Memory B cell (primary cell): Measurements from ENCODE around the gene NEAT1.

Experiments
- ATAC-seq: fragments of 150-1000 bp; cut with Tn5 transposase; 2 replicates; pipeline ENCODE4 v1.10.0; 2021; ENCODE audit warnings: low read depth, mild to moderate bottlenecking, moderate library complexity
- DNase-seq, 2 donors: peaks; one replicate each; pipeline ENCODE4 v3.0.0; 2022; ENCODE audit warnings: low spot score in 2 of 2
- H3K27ac Mint-ChIP-seq: one replicate; pipeline ENCODE4 v1.8.0; 2022; ENCODE audit warnings: mild to moderate bottlenecking, moderate library complexity, mixed read lengths
- H3K27me3 Mint-ChIP-seq: one replicate; pipeline ENCODE4 v1.8.0; 2022; ENCODE audit warnings: mixed read lengths
- H3K36me3 Mint-ChIP-seq: one replicate; pipeline ENCODE4 v1.8.0; 2022; ENCODE audit warnings: mild to moderate bottlenecking, mixed read lengths
- H3K4me1 Mint-ChIP-seq: one replicate; pipeline ENCODE4 v1.8.0; 2022; ENCODE audit warnings: mixed read lengths
- H3K4me3 Mint-ChIP-seq: one replicate; pipeline ENCODE4 v1.8.0; 2022; ENCODE audit warnings: mild to moderate bottlenecking, moderate library complexity, mixed read lengths
- H3K9me3 Mint-ChIP-seq: one replicate; pipeline ENCODE4 v1.8.0; 2022; ENCODE audit warnings: mixed read lengths

Gene NEAT1

DNA sequence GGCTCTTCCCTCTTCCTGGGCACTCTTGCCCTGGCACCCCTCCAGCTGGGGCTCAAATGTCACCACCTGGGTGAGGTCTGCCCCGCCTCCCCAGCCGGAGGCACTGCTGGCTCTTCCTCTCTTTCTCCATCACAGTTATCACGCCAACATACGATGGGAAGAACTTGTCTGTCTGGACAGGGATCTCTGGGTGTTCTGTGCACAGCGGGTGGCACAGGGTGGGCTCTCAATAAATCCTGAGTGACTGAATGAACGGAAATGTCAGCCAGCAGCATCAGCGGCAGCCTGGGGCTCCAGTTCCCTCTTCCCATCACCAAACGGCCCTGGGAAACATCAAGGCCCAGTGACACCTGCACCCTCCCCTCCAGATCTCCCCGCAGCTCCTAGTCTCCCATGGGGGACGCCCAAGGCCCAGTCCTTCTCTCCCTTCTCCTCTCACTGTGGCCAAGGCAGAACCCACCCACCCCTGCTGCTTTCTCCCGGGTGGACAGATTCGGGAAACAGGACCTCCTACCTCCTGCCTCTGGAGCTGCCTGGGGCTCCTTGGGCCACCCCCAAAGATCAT lies 39.7 kb upstream of the NEAT1 start:
- DNase-seq (no peak), ATAC-seq (no peak)
- H3K9me3 Mint-ChIP-seq, result no peaks in the 10 kb centered on the region
- peaks cover 32% of the 10 kb centered on the region for H3K4me1 Mint-ChIP-seq
- H3K27ac Mint-ChIP-seq, result peak overlapping the region; percentile 96
- peak overlapping the region; percentile 86 for H3K4me3 Mint-ChIP-seq
- no peaks in the 10 kb centered on the region for H3K36me3 Mint-ChIP-seq
- H3K27me3 Mint-ChIP-seq, result no peaks in the 10 kb centered on the region

DNA sequence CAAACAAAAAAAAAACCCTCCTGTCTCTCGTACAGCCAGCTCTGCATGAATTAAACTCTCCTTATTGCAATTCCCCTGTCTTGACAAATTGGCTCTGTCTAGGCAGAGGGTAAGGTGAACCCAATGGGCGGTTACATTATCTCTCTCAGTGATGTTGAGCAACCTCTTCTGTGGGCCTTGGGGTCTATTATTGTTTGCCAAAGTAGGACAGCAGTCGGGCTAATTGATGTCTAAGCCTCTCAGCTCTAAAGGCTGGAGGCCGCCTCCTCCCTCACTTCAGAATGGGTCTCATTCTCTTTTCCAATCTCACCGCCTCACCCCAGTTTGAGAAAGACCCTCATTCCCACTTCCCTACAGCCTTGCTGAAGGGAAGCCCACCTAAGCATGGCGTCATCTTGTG lies 38.8 kb upstream of the NEAT1 start:
- ATAC-seq (no peak), DNase-seq (no peak)
- peak overlapping the region; percentile 62 for H3K4me3 Mint-ChIP-seq
- H3K36me3 Mint-ChIP-seq, result no peaks in the 10 kb centered on the region
- H3K27me3 Mint-ChIP-seq, result no peaks in the 10 kb centered on the region
- H3K9me3 Mint-ChIP-seq, result no peaks in the 10 kb centered on the region
- peaks cover 29% of the 10 kb centered on the region for H3K4me1 Mint-ChIP-seq
- peak overlapping the region; percentile 96 for H3K27ac Mint-ChIP-seq

DNA sequence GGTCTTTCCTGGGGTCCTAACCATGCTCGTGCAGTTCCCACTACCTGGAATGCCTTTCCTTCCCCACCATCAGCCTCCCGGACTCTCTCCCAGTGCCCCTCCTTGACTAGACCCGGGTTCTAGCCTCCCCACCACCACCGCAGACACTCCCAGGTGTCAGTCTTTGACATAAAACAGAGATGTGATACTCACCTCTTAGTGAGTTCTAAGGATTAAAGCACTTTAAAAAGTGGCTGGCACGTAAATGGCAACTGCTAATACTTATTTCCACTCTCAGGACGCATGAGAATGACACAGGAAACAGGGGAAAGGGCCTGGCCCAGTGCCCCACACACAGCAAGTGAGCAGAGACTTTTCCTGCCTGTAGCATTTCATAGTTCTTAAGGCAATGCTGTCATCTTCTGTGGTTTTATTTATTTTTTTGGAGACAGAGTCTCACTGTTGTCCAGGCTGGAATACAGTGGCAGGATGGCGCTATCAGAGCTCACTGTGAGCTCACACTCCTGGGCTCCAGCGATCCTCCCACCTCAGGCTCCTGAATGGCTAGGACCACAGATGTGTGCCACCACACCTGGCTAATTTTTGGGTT lies 38.2 kb upstream of the NEAT1 start:
- peak overlapping the region; percentile 96 for H3K27ac Mint-ChIP-seq
- no peaks in the 10 kb centered on the region for H3K9me3 Mint-ChIP-seq
- no peaks in the 10 kb centered on the region for H3K36me3 Mint-ChIP-seq
- H3K4me3 Mint-ChIP-seq, result peak overlapping the region; percentile 62
- no peaks in the 10 kb centered on the region for H3K27me3 Mint-ChIP-seq
- DNase-seq, result no peak
- peaks cover 32% of the 10 kb centered on the region for H3K4me1 Mint-ChIP-seq
- ATAC-seq, result no peak

DNA sequence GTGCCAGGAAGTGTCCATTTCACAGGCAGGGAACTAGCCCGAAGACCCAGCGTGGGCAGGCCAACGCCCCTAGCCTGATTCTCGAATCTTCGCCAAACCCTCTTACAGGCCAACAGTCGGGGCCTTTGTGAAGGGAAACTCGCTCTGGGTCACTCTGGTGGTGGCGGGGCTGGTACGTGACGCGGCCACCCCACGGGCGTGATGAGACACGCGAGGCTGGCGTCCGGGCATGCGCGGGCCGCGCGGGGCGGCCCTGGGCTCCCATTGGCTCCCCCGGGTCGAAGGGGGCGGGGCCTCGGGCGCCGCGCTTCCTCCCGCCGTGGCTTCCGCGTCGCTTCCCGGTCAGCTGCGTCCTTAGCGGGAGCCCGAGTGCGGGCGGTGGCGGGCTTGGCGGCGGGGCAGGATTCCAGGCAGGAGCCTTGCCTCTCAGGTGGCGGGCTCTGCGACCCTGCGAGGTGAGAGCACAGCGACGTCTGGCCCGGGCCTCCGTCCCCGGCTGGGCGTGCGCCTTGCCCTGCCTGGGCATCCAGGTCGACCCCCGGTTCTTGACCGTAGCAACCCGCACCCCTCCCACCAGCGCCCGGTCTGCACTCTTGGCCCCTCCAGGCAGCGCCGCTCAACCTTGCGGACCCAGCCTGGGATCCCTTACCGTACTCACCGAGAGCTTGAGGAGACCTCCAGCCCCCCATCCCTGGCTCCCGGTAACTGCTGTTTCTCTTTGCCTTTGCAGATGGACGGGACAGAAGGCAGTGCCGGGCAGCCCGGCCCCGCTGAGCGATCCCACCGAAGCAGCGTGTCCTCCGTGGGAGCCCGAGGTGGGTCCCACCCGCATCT lies 36.1 kb upstream of the NEAT1 start, which contains the start of gene FRMD8:
Gene FRMD8, plus strand, starts transcription at position 331 of the 834 bp plus-strand sequence. Its CDS starts 400 bp downstream, at position 731.
- H3K36me3 Mint-ChIP-seq, result no peaks in the 10 kb centered on the region
- ATAC-seq (peak; percentile 63), DNase-seq (peak; percentile 84)
- H3K4me3 Mint-ChIP-seq, result peak within 1 kb of the TSS; percentile 95
- peak within 1 kb of the TSS; percentile 96 for H3K27ac Mint-ChIP-seq
- peaks cover 42% of the 10 kb centered on the region for H3K4me1 Mint-ChIP-seq
- no peaks in the 10 kb centered on the region for H3K27me3 Mint-ChIP-seq
- no peaks in the 10 kb centered on the region for H3K9me3 Mint-ChIP-seq

DNA sequence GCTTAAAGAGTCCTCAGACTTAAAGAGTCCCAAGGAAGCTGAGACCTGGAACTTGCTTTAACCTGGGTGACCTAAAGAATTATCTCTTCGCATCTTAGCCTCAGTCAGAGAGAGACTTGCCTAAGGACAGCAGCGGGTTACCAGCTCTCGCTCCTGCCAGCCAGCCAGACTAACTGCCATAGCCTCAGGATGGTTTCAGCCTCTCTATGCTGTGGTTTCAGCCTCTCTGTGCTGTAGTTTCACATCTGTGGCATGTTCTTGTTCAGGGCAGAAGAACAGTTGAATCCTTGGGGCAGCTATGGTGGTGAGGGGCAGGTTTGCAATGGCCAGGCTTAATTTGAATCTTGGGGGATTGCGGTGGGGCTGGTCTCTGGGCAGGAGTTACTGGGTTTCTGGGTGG lies 33.9 kb upstream of the NEAT1 start:
- Mint-ChIP-seq H3K36me3 (peaks cover 4% of the 10 kb centered on the region), H3K4me1 (peaks cover 40% of the 10 kb centered on the region), H3K27me3 (no peaks in the 10 kb centered on the region), H3K27ac (peak overlapping the region; percentile 36), H3K4me3 (peak overlapping the region; percentile 95), H3K9me3 (no peaks in the 10 kb centered on the region)
- DNase-seq (no peak), ATAC-seq (no peak)

DNA sequence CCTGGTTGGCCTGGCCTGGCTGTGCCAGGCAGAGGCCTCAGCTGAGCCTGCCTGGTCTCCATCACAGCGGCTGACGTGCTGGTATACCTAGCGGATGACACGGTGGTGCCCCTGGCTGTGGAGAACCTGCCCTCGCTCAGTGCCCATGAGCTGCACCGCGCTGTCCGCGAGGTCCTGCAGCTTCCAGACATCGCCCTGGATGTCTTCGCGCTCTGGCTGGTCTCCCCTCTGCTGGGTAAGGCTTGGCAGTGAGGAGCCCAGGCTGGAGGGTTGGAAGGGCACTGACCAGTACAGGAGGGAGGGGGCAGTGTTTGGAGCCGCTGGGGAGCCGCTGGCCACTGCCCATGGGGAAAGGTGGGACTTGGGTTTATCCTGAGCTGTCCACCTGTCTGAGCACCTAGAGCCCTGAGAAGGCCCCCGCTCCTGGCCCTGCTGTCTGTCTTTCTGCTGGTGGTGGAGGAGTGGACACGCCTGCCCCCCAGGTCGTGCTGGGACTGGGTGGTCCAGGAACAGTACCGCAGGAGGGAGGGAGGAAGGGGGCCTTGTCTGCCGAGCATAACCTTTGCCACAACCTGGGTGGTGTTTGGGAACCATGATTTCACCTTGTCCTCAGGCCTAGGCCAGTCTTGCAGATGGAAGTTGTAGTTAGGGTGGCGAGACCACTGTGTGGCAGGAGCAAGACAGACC lies 33.2 kb upstream of the NEAT1 start:
- no peak for ATAC-seq
- Mint-ChIP-seq H3K27ac (peak overlapping the region; percentile 36), H3K27me3 (no peaks in the 10 kb centered on the region), H3K36me3 (peaks cover 4% of the 10 kb centered on the region), H3K4me1 (peaks cover 35% of the 10 kb centered on the region), H3K9me3 (no peaks in the 10 kb centered on the region), H3K4me3 (peak overlapping the region; percentile 95)
- no peak for DNase-seq

DNA sequence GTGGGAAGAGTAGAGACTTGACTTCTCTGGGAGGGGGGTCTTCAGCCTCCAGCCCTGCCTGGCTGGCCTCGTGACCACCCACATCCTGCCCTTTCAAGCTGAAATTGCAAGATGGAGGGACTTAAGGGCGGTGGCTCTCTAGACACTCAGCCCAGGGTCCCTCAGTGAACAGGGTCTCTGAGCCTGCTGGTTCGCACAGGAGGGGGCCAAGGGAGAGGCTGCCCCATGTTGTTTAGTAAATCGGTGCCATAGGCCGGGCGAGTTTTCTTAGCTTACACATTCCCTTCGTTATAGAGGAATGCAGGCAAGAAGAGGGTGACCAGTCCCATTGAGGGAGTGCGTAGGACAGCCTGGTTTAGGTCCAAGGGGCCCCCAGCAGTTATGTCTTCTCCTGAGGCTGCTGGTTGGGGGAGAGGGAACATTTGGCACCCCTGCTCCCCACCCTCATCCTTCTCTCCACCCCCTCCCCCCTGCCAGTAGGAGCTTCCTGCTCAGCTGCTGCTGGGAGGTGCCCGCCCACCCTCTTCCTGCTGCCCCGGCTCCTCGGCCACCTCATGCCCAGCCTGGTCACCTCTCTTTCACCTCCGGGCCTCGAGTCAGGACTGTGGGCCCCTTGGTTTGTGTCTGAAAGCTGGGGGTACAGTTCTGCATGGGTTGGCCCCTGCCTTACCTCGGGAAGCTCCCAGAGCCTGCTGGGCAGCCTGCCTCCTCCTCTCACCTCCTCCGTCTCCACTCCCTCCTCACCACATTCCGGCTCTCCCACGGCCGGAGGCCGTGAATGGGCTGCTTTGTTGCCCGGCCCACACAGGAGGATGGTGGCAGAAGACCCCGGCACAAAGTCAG lies 32.3 kb upstream of the NEAT1 start:
- no peaks in the 10 kb centered on the region for H3K27me3 Mint-ChIP-seq
- no peak overlapping the region for H3K27ac Mint-ChIP-seq
- peaks cover 32% of the 10 kb centered on the region for H3K4me1 Mint-ChIP-seq
- H3K4me3 Mint-ChIP-seq, result no peak overlapping the region
- ATAC-seq (no peak), DNase-seq (no peak)
- no peaks in the 10 kb centered on the region for H3K9me3 Mint-ChIP-seq
- peaks cover 4% of the 10 kb centered on the region for H3K36me3 Mint-ChIP-seq

DNA sequence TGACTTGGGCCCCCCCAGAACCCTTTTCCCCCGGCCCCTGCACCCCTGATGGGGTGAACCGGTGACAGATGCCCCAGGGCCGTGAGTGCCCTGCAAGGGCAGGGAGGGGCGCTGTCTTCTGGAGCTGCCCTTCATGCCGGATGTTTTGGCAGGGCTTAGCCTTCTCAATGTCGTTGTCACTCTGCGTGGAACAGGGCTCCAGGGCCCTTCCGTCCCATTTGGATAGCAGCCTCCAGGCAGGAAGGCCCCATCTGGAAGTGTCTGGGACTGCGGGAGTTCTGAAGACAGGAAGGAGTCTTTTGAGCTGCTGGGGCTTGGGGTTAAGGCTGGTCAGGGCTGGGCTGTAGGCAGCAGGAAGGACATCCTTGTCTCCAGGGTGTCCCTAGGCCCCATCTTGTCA lies 31.6 kb upstream of the NEAT1 start:
- no peak overlapping the region for H3K27ac Mint-ChIP-seq
- peaks cover 32% of the 10 kb centered on the region for H3K4me1 Mint-ChIP-seq
- ATAC-seq, result no peak
- H3K9me3 Mint-ChIP-seq, result no peaks in the 10 kb centered on the region
- H3K36me3 Mint-ChIP-seq, result peaks cover 5% of the 10 kb centered on the region
- peak overlapping the region; percentile 24 for H3K4me3 Mint-ChIP-seq
- DNase-seq, result no peak
- no peaks in the 10 kb centered on the region for H3K27me3 Mint-ChIP-seq

DNA sequence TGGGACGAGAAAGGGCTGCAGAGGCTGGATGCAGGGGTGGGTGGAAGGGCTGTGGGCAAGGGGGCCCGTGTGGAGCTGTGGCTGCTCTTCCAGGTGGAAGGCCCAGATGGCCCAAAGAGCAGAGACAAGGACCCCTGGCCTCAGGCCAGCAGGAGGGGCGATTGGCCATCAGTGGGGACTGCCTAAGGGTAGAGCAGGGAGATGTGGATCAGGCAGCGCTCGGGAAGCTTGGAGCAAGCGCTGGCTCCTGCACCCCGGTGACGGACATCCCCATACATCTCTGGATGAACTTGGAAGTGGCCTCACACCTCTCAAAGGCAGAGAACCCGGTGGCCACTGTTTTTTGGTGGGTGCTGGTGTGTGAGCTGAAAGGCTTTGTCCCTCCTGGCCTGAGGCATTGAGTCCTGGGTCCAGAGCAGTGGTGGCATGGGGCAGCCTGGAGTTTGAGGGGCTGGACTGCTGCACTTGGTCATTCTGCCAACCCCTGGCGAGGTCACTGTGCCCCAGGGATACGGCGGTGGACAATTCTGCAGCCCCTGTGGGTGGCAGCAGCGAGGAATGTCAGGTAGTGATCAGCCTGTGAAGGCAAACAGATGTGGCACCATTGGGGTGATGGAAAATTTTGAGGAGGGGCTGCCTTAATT lies 30.3 kb upstream of the NEAT1 start:
- Mint-ChIP-seq H3K4me3 (no peak overlapping the region), H3K9me3 (no peaks in the 10 kb centered on the region), H3K4me1 (peaks cover 32% of the 10 kb centered on the region), H3K27me3 (no peaks in the 10 kb centered on the region), H3K36me3 (peaks cover 11% of the 10 kb centered on the region), H3K27ac (peak overlapping the region; percentile 84)
- DNase-seq, result no peak
- no peak for ATAC-seq

DNA sequence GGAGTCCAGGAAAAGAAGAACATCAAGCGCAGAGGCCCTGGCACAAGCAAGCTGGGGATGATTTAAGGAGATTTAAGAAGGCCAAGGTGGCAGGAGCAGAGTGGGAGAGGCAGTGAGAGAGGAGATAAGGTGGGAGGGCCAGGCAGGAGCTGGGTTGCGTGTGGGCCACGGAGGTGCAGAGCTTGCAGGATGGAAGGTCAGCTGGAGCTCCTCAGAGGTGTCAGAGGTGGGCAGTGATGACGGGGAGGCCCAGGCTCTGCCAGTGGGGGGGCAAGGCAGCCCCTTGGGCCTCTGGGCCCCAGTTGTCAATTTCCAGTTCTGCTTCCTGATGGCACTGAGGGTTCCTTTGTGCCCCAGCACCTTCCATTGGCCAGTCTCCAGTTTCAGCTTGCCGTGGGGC lies 29.7 kb upstream of the NEAT1 start:
- Mint-ChIP-seq H3K27ac (peak overlapping the region; percentile 24), H3K36me3 (peaks cover 12% of the 10 kb centered on the region), H3K27me3 (no peaks in the 10 kb centered on the region), H3K4me3 (no peak overlapping the region), H3K9me3 (no peaks in the 10 kb centered on the region), H3K4me1 (peaks cover 29% of the 10 kb centered on the region)
- DNase-seq (no peak), ATAC-seq (no peak)

DNA sequence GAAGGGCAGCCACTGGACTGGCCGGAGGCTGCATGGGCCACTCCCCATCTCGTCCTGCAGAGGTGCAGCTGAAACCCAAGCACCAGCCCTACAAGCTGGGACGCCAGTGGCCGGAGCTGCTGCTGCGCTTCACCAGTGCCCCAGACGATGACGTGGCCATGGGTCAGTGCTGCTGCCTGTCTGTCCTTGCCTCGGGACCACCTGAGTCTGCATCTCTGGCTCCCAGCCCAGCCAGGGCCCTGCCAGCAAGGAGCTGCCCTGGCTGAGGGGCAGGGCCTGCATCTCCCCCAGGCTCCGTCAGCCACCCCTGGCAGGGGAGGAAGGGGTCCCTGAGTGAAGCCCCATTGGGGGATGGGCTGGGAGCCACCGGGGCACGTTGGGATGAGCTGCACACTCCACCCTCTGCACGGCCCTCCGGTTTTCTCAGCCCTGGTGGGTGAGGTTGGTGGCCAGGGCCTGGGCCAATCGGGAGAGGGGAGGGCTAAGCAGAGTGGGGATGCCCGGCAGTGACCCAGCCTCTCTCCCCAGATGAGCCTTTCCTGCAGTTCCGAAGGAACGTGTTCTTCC lies 29.0 kb upstream of the NEAT1 start:
- H3K4me1 Mint-ChIP-seq, result peaks cover 27% of the 10 kb centered on the region
- H3K9me3 Mint-ChIP-seq, result no peaks in the 10 kb centered on the region
- H3K4me3 Mint-ChIP-seq, result no peak overlapping the region
- H3K27me3 Mint-ChIP-seq, result no peaks in the 10 kb centered on the region
- DNase-seq (no peak), ATAC-seq (no peak)
- H3K36me3 Mint-ChIP-seq, result peaks cover 16% of the 10 kb centered on the region
- no peak overlapping the region for H3K27ac Mint-ChIP-seq

DNA sequence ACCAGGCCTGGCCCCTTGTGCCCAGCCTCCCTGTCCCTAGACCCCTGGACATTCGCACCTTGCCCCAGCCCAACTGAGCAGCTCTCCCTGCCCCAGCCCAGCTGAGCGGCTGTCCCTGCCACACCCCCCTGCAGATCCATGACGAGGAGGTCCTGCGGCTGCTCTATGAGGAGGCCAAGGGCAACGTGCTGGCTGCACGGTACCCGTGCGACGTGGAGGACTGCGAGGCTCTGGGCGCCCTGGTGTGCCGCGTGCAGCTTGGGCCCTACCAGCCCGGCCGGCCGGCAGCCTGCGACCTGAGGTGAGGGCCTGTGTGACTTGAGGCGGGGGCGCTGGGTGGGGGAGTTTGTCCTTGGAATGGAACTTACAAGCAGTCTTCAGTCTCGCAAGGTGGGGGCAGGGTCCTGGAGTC lies 28.5 kb upstream of the NEAT1 start:
- Mint-ChIP-seq H3K4me3 (no peak overlapping the region), H3K27me3 (no peaks in the 10 kb centered on the region), H3K9me3 (no peaks in the 10 kb centered on the region), H3K4me1 (peaks cover 23% of the 10 kb centered on the region), H3K36me3 (peaks cover 19% of the 10 kb centered on the region), H3K27ac (no peak overlapping the region)
- ATAC-seq, result no peak
- DNase-seq, result no peak
